ENCODE measurements around the gene SLC2A10. TPM values are rescaled to one million over a fixed set of nuclear protein-coding genes. Genes with fewer than 3 reads are reported as not detected.

The SLC2A10 gene
- total RNA-seq, 4 donors from 2014 or later: 20.8 to 31.5 (median 27.3) TPM

- Histone ChIP-seq H3K36me3 (peaks cover 0 to 22% (median 0%) of the 10 kb centered on the region in 3 donors), H3K4me3 (peak overlapping the region; percentile 0 to 89 (median 82)), H3K4me1 (peaks cover 0 to 38% (median 18%) of the 10 kb centered on the region in 4 donors), H3K27me3 (no peaks in the 10 kb centered on the region), H3K27ac (peak overlapping the region; percentile 70 to 95 (median 84)), H3K9me3 (no peaks in the 10 kb centered on the region)
- 0% methylated on average over 12 of the region's 12 CpGs for WGBS, 2 donors
- TF ChIP-seq CTCF (IDR thresholded peaks at IDR 0.05): no peak
- TF ChIP-seq POLR2A (IDR thresholded peaks at IDR 0.05): no peak
- no peak for TF ChIP-seq EP300 (IDR thresholded peaks at IDR 0.05)
- no peak for DNase-seq (ENCODE audit: low spot score in 2 of 2)
Measured at GRCh38 chr20:46689754-46690085, 19.7 kb upstream of the SLC2A10 start.

GRCh38 chr20:46690219-46691106 lies 19.0 kb upstream of the SLC2A10 start:
- H3K4me1 ChIP-seq: peaks cover 0 to 33% (median 18%) of the 10 kb centered on the region in 4 donors

GRCh38 chr20:46691196-46691595 lies 18.3 kb upstream of the SLC2A10 start:
- TF ChIP-seq POLR2A (IDR thresholded peaks at IDR 0.05): no peak
- no peak for TF ChIP-seq EP300 (IDR thresholded peaks at IDR 0.05)
- no peak for TF ChIP-seq CTCF (IDR thresholded peaks at IDR 0.05)
- Histone ChIP-seq H3K4me3 (no peak overlapping the region), H3K4me1 (peaks cover 0 to 31% (median 18%) of the 10 kb centered on the region in 4 donors), H3K36me3 (peaks cover 0 to 7% (median 0%) of the 10 kb centered on the region in 3 donors), H3K27me3 (no peaks in the 10 kb centered on the region), H3K9me3 (no peaks in the 10 kb centered on the region), H3K27ac (no peak overlapping the region)
- no peak for DNase-seq (ENCODE audit: low spot score in 2 of 2)
- WGBS, 2 donors: 80 to 83% methylated on average over 4 of the region's 4 CpGs

More at GRCh38 chr20:46690219-46691106, 19.0 kb upstream of the SLC2A10 start:
- no peak for DNase-seq (ENCODE audit: low spot score in 2 of 2)
- WGBS, 2 donors: 54 to 57% methylated on average over 13 of the region's 13 CpGs
- H3K9me3 ChIP-seq: no peaks in the 10 kb centered on the region
- peak overlapping the region; percentile 70 to 95 (median 84) for H3K27ac ChIP-seq
- TF ChIP-seq CTCF (IDR thresholded peaks at IDR 0.05): no peak
- no peak for TF ChIP-seq EP300 (IDR thresholded peaks at IDR 0.05)
- TF ChIP-seq POLR2A (IDR thresholded peaks at IDR 0.05): no peak
- H3K36me3 ChIP-seq: peaks cover 0 to 14% (median 0%) of the 10 kb centered on the region in 3 donors
- H3K4me3 ChIP-seq: peak overlapping the region in 3 of 4 donors; percentile 78 to 89 (median 87)
- H3K27me3 ChIP-seq: no peaks in the 10 kb centered on the region

GRCh38 chr20:46694484-46694883 lies 15.0 kb upstream of the SLC2A10 start:
- DNase-seq (ENCODE audit: low spot score in 2 of 2): peak in 1 of 2 donors; percentile 27
- Histone ChIP-seq H3K27ac (no peak overlapping the region), H3K9me3 (no peaks in the 10 kb centered on the region), H3K4me1 (peaks cover 0 to 6% (median 0%) of the 10 kb centered on the region in 4 donors), H3K36me3 (no peaks in the 10 kb centered on the region), H3K27me3 (no peaks in the 10 kb centered on the region), H3K4me3 (no peak overlapping the region)
- 53 to 58% methylated on average over 2 of the region's 2 CpGs for WGBS, 2 donors
- no peak for TF ChIP-seq POLR2A (IDR thresholded peaks at IDR 0.05)

GRCh38 chr20:46695892-46696291 lies 13.6 kb upstream of the SLC2A10 start:
- Histone ChIP-seq H3K36me3 (no peaks in the 10 kb centered on the region), H3K27ac (no peak overlapping the region)
- 27 to 31% methylated on average over 3 of the region's 3 CpGs for WGBS, 2 donors

More at GRCh38 chr20:46695892-46696291, 13.6 kb upstream of the SLC2A10 start:
- Histone ChIP-seq H3K4me3 (no peak overlapping the region), H3K27me3 (peaks cover 0 to 5% of the 10 kb centered on the region in 2 donors), H3K9me3 (no peaks in the 10 kb centered on the region), H3K4me1 (no peaks in the 10 kb centered on the region)
- TF ChIP-seq EP300 (IDR thresholded peaks at IDR 0.05) (no peak), CTCF (IDR thresholded peaks at IDR 0.05) (no peak), POLR2A (IDR thresholded peaks at IDR 0.05) (no peak)
- no peak for DNase-seq (ENCODE audit: low spot score in 2 of 2)

Data from tibial nerve (tissue), 4 donors.